ENCODE results near the gene ZNF605.
"Not testable (repeated sequence)": the region's sequence is repeated elsewhere in the genome, so short reads cannot be mapped to it uniquely, and the experiment has no call there.

ZNF605 gene

GRCh38 chr12:132956011-132956788, at the start of gene ZNF605:
TSS of gene ZNF605 (minus strand) at chr12:132956306. CDS start at chr12:132945635, 10,671 bp downstream.
- peak; percentile 37 for FAIRE-seq

- FAIRE-seq, result no peak
These were observed 42.6 kb upstream of the ZNF605 start for GRCh38 chr12:132998741-132999140.

GRCh38 chr12:132986885-132987225, 30.7 kb upstream of the ZNF605 start:
- no peak for FAIRE-seq

GRCh38 chr12:132986001-132986884, 30.1 kb upstream of the ZNF605 start, which contains the start of gene ZNF26:
TSS of gene ZNF26 (plus strand) at chr12:132986367. CDS start at chr12:132986841, 474 bp downstream.
- peak; percentile 85 for FAIRE-seq

GRCh38 chr12:132976870-132977269, 20.8 kb upstream of the ZNF605 start:
- not testable (repeated sequence) for FAIRE-seq

GRCh38 chr12:132972374-132972773, 16.3 kb upstream of the ZNF605 start:
- no peak for FAIRE-seq

- FAIRE-seq, result no peak
These were observed 11.6 kb upstream of the ZNF605 start for GRCh38 chr12:132967736-132968135.

GRCh38 chr12:132966676-132967415, 10.7 kb upstream of the ZNF605 start:
- no peak for FAIRE-seq

- no peak for FAIRE-seq
These were observed 9.7 kb upstream of the ZNF605 start for GRCh38 chr12:132965796-132966195.

GRCh38 chr12:132963947-132964346, 7.8 kb upstream of the ZNF605 start:
- FAIRE-seq, result not testable (repeated sequence)

- FAIRE-seq, result not testable (repeated sequence)
These were observed 5.7 kb upstream of the ZNF605 start for GRCh38 chr12:132961790-132962189.

- no peak for FAIRE-seq
These were observed 754 bp downstream of the ZNF605 start for GRCh38 chr12:132955094-132956010.

- no peak for FAIRE-seq
These were observed 1.5 kb downstream of the ZNF605 start for GRCh38 chr12:132954471-132955048.

GRCh38 chr12:132953771-132954170, 2.3 kb downstream of the ZNF605 start:
- no peak for FAIRE-seq

- FAIRE-seq, result no peak
These were observed 3.0 kb downstream of the ZNF605 start for GRCh38 chr12:132953163-132953425.

GRCh38 chr12:132952371-132953162, 3.5 kb downstream of the ZNF605 start:
- FAIRE-seq, result no peak

GRCh38 chr12:132951649-132952048, 4.5 kb downstream of the ZNF605 start:
- no peak for FAIRE-seq

- FAIRE-seq, result no peak
These were observed 5.1 kb downstream of the ZNF605 start for GRCh38 chr12:132950844-132951535.

GRCh38 chr12:132949936-132950837, 5.9 kb downstream of the ZNF605 start:
- FAIRE-seq, result no peak
